GM18526 (cell line): Measurements from ENCODE around the gene EMP2.

Experiments used
- POLR2A ChIP-seq: IDR thresholded peaks from 3 replicates; pipeline ENCODE4 v1.6.1; 2011; ENCODE audit not compliant: insufficient read length; ENCODE audit errors: extremely low read depth

The EMP2 gene

DNA sequence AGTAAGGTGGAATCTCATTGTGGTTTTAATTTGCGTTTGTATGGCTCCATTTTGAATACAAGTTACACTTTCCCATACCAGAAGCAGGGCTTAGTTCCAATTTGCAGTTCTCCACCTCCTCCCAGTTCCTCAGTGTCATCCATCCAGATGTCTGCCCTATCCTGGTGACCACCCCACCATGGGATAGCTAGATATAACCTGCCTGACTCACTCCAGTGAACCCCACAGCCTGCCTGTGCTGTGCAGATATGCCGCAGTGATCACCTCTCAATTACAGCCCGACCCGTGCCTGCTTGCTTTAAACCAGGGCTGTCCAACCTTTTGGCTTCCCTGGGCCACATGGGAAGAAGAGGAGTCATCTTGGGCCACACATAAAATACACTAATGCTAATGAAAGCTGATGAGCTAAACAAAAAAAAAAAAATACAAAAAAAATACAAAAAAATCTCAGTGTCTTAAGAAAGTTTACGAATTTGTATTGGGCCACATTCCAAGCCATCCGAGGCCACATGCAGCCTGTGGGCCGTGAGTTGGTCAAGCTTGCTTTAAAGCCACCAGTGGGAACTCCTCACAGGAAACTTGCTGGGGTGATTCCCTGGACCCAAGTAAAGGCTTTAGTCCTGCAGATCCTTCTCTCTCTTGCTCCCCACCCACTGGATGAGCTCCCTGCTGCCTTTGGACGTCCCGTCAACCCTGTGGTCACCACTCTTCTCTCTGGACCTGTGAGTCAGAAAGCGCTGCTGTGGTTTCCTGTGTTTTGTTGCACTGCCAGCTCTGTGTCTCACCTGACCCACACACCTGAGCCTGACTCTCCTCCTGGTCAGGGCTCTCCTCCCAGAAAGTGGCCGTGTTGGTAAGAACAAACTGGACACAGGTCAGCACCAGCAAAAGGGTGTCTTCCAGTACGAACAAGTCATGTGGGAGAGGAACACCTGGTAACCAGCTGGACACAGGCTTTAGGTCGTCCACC lies 83.0 kb downstream of the EMP2 start:
- no peak for TF ChIP-seq POLR2A

DNA sequence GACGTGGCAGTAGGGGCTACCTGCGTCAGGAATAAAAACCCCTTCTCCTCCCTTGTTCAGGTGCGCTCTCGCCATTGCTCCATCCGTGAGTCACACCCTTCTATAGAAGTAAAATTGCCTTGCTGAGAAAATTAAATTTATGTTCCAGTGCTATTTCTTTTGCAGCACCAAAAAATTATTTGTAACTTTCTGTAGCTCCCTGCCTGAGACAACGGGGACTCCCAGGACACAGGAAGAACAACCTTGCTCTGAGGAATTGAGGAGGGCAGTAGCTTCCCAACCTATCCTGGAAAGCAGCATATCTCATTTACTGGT lies 85.4 kb downstream of the EMP2 start:
- no peak for TF ChIP-seq POLR2A

DNA sequence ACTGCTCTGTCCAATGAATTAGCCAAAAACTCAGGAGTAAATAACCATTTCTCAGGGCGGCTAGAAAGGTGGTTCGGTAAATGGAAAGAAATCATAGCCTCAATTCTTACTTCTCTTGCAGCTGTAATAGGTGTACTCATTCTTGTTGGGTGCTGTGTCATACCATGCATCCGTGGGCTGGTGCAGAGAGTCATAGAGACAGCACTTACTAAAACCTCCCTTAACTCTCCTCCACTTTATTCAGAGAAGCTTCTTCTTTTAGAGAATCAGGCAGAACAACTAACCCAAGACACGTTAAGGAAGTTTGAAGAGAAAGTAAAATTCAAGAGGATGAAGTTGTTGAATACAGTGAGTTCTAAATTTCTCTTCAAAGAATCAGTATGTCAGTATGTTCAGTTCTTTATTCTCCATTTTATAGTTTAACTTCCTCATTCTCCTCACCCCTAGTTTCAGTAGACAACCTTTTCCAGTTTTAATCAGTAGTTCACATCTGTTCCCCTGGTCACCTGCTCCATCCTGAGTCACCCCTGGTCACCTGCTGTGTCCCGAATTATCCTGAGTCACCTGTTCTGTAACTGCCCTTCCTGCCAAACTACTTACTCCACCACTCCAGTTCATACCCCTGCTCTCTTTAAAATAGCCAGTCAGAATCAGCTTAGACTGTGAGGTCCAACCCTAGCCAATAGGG lies 85.9 kb downstream of the EMP2 start:
- no peak for TF ChIP-seq POLR2A

DNA sequence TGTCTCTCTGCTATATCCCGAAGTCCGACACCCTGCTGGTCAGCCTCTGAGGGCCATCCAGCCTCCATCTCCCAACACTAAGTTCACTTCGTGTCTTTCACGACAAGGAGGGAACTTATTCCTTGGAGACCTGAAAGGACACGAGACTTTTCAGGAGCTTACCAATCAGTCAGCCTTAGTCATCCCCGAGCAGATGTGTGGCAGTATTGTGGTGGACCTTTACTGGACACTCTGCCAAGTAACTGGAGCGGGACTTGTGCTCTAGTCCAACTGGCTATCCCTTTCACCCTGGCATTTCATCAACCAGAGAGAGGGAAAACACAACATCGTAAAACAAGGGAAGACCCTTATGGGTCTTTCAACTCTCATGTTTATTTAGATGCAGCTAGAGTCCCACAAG lies 87.1 kb downstream of the EMP2 start:
- TF ChIP-seq POLR2A: no peak

DNA sequence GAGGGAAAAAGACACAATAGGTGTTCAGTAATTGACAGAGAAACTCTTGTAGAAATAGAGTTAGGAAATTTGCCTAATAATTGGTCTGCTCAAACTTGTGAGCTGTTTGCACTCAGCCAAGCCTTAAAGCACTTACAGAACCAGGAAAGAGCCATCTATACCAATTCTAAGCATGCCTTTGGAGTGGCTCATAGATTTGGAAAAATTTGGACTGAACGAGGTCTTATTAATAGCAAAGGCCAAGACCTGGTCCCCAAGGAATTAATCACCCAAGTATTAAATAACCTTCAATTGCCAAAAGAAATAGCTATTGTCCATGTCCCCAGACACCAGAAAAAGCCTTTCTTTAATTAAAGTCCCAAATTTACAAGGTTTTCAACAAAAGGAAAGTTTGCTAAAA lies 90.3 kb downstream of the EMP2 start:
- no peak for TF ChIP-seq POLR2A

DNA sequence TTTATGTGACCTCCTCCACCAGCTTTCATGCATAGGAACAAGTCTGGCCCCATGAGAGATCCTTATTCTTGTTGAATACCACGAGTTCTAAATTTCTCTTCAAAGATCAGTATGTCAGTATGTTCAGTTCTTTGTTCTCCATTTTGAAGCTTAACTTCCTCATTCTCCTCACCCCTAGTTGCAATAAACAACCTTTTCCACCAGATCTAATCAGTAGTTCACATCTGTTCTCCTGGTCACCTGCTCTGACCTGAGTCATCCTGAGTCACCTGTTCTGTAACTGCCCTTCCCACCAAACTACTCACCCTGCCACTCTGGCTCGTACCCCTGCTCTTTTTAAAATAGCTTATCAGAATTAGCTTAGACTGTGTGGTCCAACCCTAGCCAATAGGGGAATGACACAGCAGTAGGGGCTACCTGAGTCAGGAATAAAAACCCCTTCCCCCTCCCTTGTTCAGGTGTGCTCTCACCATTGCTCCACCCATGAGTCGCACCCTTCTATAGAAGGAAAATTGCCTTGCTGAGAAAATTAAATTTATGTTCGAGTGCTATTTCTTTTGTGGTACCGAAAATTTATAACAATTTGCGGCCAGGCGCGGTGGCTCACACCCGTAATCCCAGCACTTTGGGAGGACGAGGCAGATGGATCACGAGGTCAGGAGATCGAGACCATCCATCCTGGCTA lies 94.6 kb downstream of the EMP2 start:
- no peak for TF ChIP-seq POLR2A

DNA sequence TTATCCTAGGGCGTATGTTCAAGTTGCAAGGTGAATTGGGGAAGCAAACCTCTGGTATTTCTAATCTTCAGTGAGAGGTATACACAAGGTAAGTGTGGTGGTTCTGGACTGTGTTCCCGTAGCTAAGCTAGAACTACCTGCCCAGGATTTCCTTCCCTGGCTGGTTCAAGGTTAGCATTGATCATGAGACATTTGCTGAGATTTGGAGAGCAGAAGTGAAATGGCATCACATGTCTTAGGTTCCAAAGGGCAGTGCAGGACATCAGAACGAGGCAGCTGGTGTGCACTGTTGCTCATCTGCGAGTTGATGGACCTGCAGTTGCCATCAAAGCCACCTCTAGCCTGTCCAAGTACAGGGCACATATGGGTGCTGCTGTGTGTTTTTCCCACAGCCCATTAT lies 95.2 kb downstream of the EMP2 start:
- no peak for TF ChIP-seq POLR2A

DNA sequence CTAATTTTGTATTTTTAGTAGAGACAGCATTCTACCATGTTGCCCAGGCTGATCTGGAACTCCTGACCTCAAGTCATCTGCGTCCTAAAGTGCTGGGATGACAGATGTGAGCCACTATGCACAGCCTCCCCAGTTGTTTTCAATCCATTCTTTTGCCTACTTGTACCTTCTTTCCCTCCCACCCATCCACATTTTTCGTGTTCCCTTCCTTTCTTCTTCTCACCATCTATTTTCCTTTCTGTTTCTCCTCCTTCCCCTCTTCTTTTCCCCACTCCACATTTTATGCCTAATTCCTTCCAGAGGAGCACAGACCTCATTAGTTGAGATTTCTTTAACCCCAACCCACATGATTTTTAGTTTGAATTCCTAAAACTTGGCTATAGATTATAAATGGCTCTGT lies 100.2 kb downstream of the EMP2 start:
- TF ChIP-seq POLR2A: no peak
